Small intestine (tissue), 4 donors: ENCODE results near the gene ZNF518B. TPM values are rescaled to one million over a fixed set of nuclear protein-coding genes. Genes with fewer than 3 reads are reported as not detected.

ENCODE experiments used
- polyA plus RNA-seq, 4 donors: library from polyadenylated mRNA; stranded (reverse) in 3 of 4; unstranded in 1 of 4; fragments of 200-250 nt in 3 of 4; fragments of 120-200 nt in 1 of 4; gene quantifications; one replicate each; pipeline versions ENCODE4 v1.2.1 to v1.2.3, GENCODE V29; 2013
- donor health status: healthy with polysubstance abuse.
- donor health status: Bipolar disorder and iron deficiency.
- donor health status: healthy.

Gene ZNF518B
- polyA plus RNA-seq, 4 donors = 4.3 to 17.1 (median 6.0) TPM

Other genes with a start within 250 kb of the ZNF518B start
- gene CLNK, start 227.3 kb upstream of the ZNF518B start, polyA plus RNA-seq = under 1 TPM in 2 of 4 donors, not detected in 2; 0.04 to 0.31 TPM